CD14-positive monocyte (primary cell): ENCODE results near the gene ZFP36L1. TPM values are rescaled to one million over a fixed set of nuclear protein-coding genes. Genes with fewer than 3 reads are reported as not detected.
"Not testable (repeated sequence)": the region's sequence is repeated elsewhere in the genome, so short reads cannot be mapped to it uniquely, and the experiment has no call there.

ENCODE experiments used
- DNase-seq, 3 donors: peaks; one replicate each; pipeline ENCODE4 v3.0.0-alpha.2; 2011 to 2022
- H2AFZ ChIP-seq: 2 replicates; pipeline ENCODE4 v1.6.0; 2012; ENCODE audit warnings: mild to moderate bottlenecking, low read depth, low read length, inconsistent platforms; ENCODE audit not compliant: insufficient read depth, poor library complexity, severe bottlenecking
- H3K27ac ChIP-seq, 2 donors: 1 replicate in 1 of 2; 2 replicates in 1 of 2; pipeline ENCODE4 v1.5.1; 2012 to 2013; ENCODE audit warnings: low read length in 2 of 2, control low read depth in 1 of 2, inconsistent platforms in 1 of 2, low read depth in 1 of 2, mild to moderate bottlenecking in 1 of 2
- H3K27me3 ChIP-seq, 2 donors: one replicate each; pipeline versions ENCODE4 v1.6.0 to v1.6.1; 2011 to 2013; ENCODE audit warnings: low read length in 2 of 2; ENCODE audit not compliant: control insufficient read depth in 2 of 2, insufficient read depth in 2 of 2
- H3K36me3 ChIP-seq, 2 donors: replicated peaks in 1 of 2; 1 replicate in 1 of 2; 2 replicates in 1 of 2; pipeline versions ENCODE4 v1.5.1 to v1.6.1; 2012 to 2013; ENCODE audit warnings: low read length in 2 of 2, control low read depth in 1 of 2, inconsistent platforms in 1 of 2, mild to moderate bottlenecking in 1 of 2; ENCODE audit not compliant: insufficient read depth in 2 of 2, control insufficient read depth in 1 of 2
- H3K4me1 ChIP-seq, 2 donors: 1 replicate in 1 of 2; 2 replicates in 1 of 2; pipeline versions ENCODE4 v1.5.1 to v1.6.1; 2012 to 2013; ENCODE audit warnings: low read length in 2 of 2, control low read depth in 1 of 2, inconsistent platforms in 1 of 2, mild to moderate bottlenecking in 1 of 2, moderate library complexity in 1 of 2; ENCODE audit not compliant: insufficient read depth in 2 of 2, control insufficient read depth in 1 of 2
- H3K4me2 ChIP-seq: replicated peaks from 2 replicates; pipeline ENCODE3; 2012; ENCODE audit warnings: low read length, moderate library complexity, mild to moderate bottlenecking; ENCODE audit not compliant: poor library complexity, severe bottlenecking; ENCODE audit errors: extremely low read depth
- H3K4me3 ChIP-seq, 3 experiments: fragments of 200-600 bp in 1 of 3; sonication (generic) in 1 of 3; replicated peaks in 1 of 3; 1 replicate in 2 of 3; 2 replicates in 1 of 3; pipeline ENCODE4 v1.5.1; 2011 to 2013; ENCODE audit warnings: low read length in 3 of 3, mild to moderate bottlenecking in 3 of 3, control low read depth in 2 of 3, low read depth in 2 of 3, inconsistent platforms in 1 of 3, moderate library complexity in 1 of 3
- H3K79me2 ChIP-seq: 2 replicates; pipeline ENCODE4 v1.6.0; 2012; ENCODE audit warnings: mild to moderate bottlenecking, control low read depth, inconsistent platforms, low read length, moderate library complexity; ENCODE audit not compliant: insufficient read depth
- H3K9ac ChIP-seq: 2 replicates; pipeline ENCODE4 v1.6.0; 2017; ENCODE audit warnings: low read length, mild to moderate bottlenecking; ENCODE audit not compliant: insufficient read depth, poor library complexity, severe bottlenecking
- H3K9me3 ChIP-seq, 2 donors: replicated peaks in 1 of 2; 1 replicate in 1 of 2; 2 replicates in 1 of 2; pipeline versions ENCODE4 v1.5.1 to v1.6.1; 2012 to 2013; ENCODE audit warnings: low read length in 2 of 2, control low read depth in 1 of 2; ENCODE audit not compliant: control insufficient read depth in 1 of 2, insufficient read depth in 1 of 2
- H4K20me1 ChIP-seq: 2 replicates; pipeline ENCODE4 v1.6.0; 2012; ENCODE audit warnings: mild to moderate bottlenecking, low read length, control low read depth, moderate library complexity; ENCODE audit not compliant: insufficient read depth
- H3K27ac Mint-ChIP-seq, 7 donors: one replicate each; pipeline ENCODE4 v1.8.0; 2020; ENCODE audit warnings: mild to moderate bottlenecking in 7 of 7, mixed read lengths in 7 of 7, moderate library complexity in 6 of 7, inconsistent platforms in 2 of 7
- H3K27me3 Mint-ChIP-seq, 3 donors: one replicate each; pipeline ENCODE4 v1.8.0; 2021 to 2022; ENCODE audit warnings: low read depth in 3 of 3, mild to moderate bottlenecking in 3 of 3, mixed read lengths in 3 of 3, moderate library complexity in 3 of 3, inconsistent platforms in 1 of 3
- H3K36me3 Mint-ChIP-seq, 2 donors: one replicate each; pipeline ENCODE4 v1.8.0; 2020; ENCODE audit warnings: mixed read lengths in 2 of 2, inconsistent platforms in 1 of 2, mild to moderate bottlenecking in 1 of 2
- H3K4me1 Mint-ChIP-seq: one replicate; pipeline ENCODE4 v1.8.0; 2020; ENCODE audit warnings: mild to moderate bottlenecking, mixed read lengths
- H3K4me3 Mint-ChIP-seq, 2 donors: one replicate each; pipeline ENCODE4 v1.8.0; 2020; ENCODE audit warnings: mild to moderate bottlenecking in 2 of 2, mixed read lengths in 2 of 2, moderate library complexity in 1 of 2
- H3K9me3 Mint-ChIP-seq, 7 donors: one replicate each; pipeline ENCODE4 v1.8.0; 2020 to 2022; ENCODE audit warnings: mixed read lengths in 7 of 7, mild to moderate bottlenecking in 6 of 7, moderate library complexity in 6 of 7, inconsistent platforms in 2 of 7
- CTCF ChIP-seq: fragments of 200-600 bp; IDR thresholded peaks from one replicate; pipeline ENCODE4 v1.8.0; 2022; ENCODE audit warnings: antibody characterized with exemption, mild to moderate bottlenecking
- WGBS: methylation state at CpG from one replicate; pipeline ENCODE4 v1.1.5; 2013; ENCODE audit warnings: missing lambda C conversion rate; ENCODE audit not compliant: insufficient coverage; 5-methylcytosine and 5-hydroxymethylcytosine counted together
- intact Hi-C, 2 donors: fragments of 100-400 bp; cut with micrococcal nuclease; formaldehyde crosslinking; loops; one replicate each; pipeline versions ENCODE4 v1.15.0 to v1.15.1; 2023
- polyA plus RNA-seq, 3 donors: library from polyadenylated mRNA; depleted of rRNA in 1 of 3; unstranded in 2 of 3; stranded (reverse) in 1 of 3; fragments of 300-500 nt in 2 of 3; fragments of >200 nt in 1 of 3; fragmentation: Illumina TruSeq in 2 of 3; gene quantifications; 1 replicate in 2 of 3; 2 replicates in 1 of 3; pipeline ENCODE4 v1.2.3, GENCODE V29; 2012 to 2021

ZFP36L1 gene
- polyA plus RNA-seq, 3 donors = 151 to 934 (median 185) TPM

- Mint-ChIP-seq H3K27me3 (peaks cover 37 to 78% (median 59%) of the 10 kb centered on the region in 3 donors), H3K9me3 (peaks cover 0 to 6% (median 0%) of the 10 kb centered on the region in 7 donors), H3K27ac (peak overlapping the region in 1 of 7 donors; percentile 16), H3K36me3 (peaks cover 0 to 6% of the 10 kb centered on the region in 2 donors), H3K4me1 (peaks cover 18% of the 10 kb centered on the region), H3K4me3 (peak overlapping the region in 1 of 2 donors; percentile 47)
- 93% methylated on average over 4 of the region's 5 CpGs for WGBS
- intact Hi-C loops = no loop called here
- DNase-seq = no peak
- Histone ChIP-seq H3K4me1 (peaks cover 13 to 15% of the 10 kb centered on the region in 2 donors), H3K4me3 (no peak overlapping the region), H3K4me2 (no peak overlapping the region), H4K20me1 (no peaks in the 10 kb centered on the region), H3K9ac (no peak overlapping the region), H3K36me3 (no peaks in the 10 kb centered on the region), H3K27ac (no peak overlapping the region), H2AFZ (no peak overlapping the region), H3K9me3 (no peaks in the 10 kb centered on the region), H3K79me2 (no peaks in the 10 kb centered on the region), H3K27me3 (peaks cover 3 to 36% of the 10 kb centered on the region in 2 donors)
- no peak for TF ChIP-seq CTCF
Observed at GRCh38 chr14:68767248-68767645, 25.6 kb downstream of the ZFP36L1 start.

DNA sequence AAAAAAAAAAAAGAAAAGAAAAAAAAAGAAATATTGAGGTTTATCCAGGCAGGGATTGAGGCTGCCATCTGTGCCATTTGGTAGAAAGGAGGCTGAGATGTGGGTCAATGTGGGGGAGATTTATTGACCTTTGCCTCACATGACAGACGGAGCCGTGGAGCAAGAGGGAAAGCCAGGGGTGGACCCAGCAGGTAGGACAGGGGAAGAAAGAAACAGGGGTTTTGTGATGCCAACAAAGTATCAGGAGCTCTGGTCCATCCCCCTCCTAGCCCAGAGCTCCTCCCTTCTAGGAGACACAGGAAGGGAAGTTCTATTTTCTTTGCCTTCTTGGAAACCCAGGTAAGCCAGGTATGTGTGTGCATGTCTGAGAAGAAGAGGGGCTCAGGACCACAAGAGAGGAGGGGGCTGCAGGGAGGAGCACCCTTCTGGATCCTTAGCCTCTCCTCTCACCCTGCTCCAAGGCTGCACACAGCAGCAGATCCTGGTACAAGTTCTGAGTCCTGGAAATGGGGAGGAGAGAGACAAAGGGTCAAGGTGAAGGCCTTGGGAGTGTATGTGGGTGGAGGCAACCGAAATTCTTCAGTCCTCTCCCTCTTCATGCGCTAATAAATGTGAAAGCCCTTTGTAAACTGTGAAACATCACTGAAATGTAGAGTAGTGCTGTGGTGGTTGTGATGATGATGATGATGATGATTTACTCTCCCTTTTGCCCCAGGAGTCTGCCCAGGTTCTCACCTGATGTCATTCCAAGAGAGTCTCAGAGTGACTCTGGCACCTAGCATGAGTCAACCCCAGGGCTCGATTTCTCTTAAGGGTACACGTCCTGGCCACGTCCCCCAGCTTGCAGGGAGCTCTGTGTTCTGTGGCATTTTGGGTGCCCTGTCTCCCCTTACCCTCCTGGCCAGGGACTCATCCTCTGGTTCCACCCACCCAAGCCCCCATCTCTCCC is 26.3 kb downstream of the ZFP36L1 start:
- no peak for TF ChIP-seq CTCF
- Mint-ChIP-seq H3K27ac (no peak overlapping the region), H3K4me3 (peak overlapping the region in 1 of 2 donors; percentile 47), H3K9me3 (peaks cover 0 to 6% (median 0%) of the 10 kb centered on the region in 7 donors), H3K36me3 (peaks cover 0 to 7% of the 10 kb centered on the region in 2 donors), H3K27me3 (peaks cover 42 to 84% (median 62%) of the 10 kb centered on the region in 3 donors), H3K4me1 (peaks cover 12% of the 10 kb centered on the region)
- H3K4me2 ChIP-seq = no peak overlapping the region
- peaks cover 7 to 8% of the 10 kb centered on the region in 2 donors for H3K4me1 ChIP-seq
- H3K4me3 ChIP-seq = no peak overlapping the region
- H3K27me3 ChIP-seq = peaks cover 3 to 39% of the 10 kb centered on the region in 2 donors
- no peak overlapping the region for H3K27ac ChIP-seq
- intact Hi-C loops = no loop called here
- no peak overlapping the region for H2AFZ ChIP-seq
- no peaks in the 10 kb centered on the region for H3K36me3 ChIP-seq
- no peaks in the 10 kb centered on the region for H4K20me1 ChIP-seq
- H3K79me2 ChIP-seq = no peaks in the 10 kb centered on the region
- H3K9ac ChIP-seq = no peak overlapping the region
- 96% methylated on average over 5 of the region's 7 CpGs for WGBS
- H3K9me3 ChIP-seq = no peaks in the 10 kb centered on the region
- DNase-seq = no peak

DNA sequence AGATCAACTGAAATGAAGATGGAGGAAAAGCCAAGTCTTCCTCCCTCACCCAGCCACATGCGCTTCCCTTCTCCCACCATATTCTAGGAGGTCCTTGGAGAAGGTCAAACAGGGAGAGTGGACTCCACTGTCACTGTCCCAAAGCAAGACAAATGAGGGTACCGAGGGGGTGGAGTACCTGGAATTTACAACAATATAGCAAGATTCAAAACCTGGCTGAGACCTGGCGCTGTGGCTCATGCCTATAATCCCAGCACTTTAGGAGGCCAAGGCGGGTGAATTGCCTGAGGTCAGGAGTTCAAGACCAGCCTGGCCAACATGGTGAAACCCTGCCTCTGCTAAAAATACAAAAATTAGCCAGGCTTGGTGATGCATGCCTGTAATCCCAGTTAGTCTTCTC is 29.0 kb downstream of the ZFP36L1 start:
- H3K9me3 Mint-ChIP-seq, H3K79me2 ChIP-seq, H3K4me2 ChIP-seq, H3K4me3 ChIP-seq, H3K4me3 Mint-ChIP-seq, H3K27ac ChIP-seq, intact Hi-C loops, H4K20me1 ChIP-seq, H3K9me3 ChIP-seq, H3K9ac ChIP-seq, H3K36me3 ChIP-seq, DNase-seq, H2AFZ ChIP-seq: not testable (repeated sequence)
- Histone ChIP-seq H3K27me3 (peaks cover 7 to 45% of the 10 kb centered on the region in 2 donors), H3K4me1 (peaks cover 10% of the 10 kb centered on the region in 2 donors)
- Mint-ChIP-seq H3K36me3 (peaks cover 0 to 11% of the 10 kb centered on the region in 2 donors), H3K27me3 (peaks cover 56 to 90% (median 77%) of the 10 kb centered on the region in 3 donors), H3K4me1 (peaks cover 14% of the 10 kb centered on the region), H3K27ac (peak overlapping the region in 1 of 7 donors; percentile 34)
- WGBS = 100% methylated on average over 2 of the region's 4 CpGs
